ENCODE results near the gene MSX2.

The MSX2 gene

GRCh38 chr5:174750711-174751110 is 26.3 kb downstream of the MSX2 start:
- Histone ChIP-seq H3K23ac (ENCODE audit: low read length) (no peak overlapping the region), H2AK5ac (ENCODE audit: low read length) (no peak overlapping the region), H3K27me3 (ENCODE audit: insufficient read depth, low read length) (no peaks in the 10 kb centered on the region), H3K79me2 (ENCODE audit: control insufficient read depth, insufficient read depth, low read length, poor library complexity) (peaks cover 4% of the 10 kb centered on the region), H2BK5ac (ENCODE audit: low read depth, low read length, poor library complexity) (no peak overlapping the region), H3K36me3 (ENCODE audit: control insufficient read depth in 1 of 2, insufficient read depth in 2 of 2, low read length in 2 of 2) (no peaks in the 10 kb centered on the region), H2AFZ (ENCODE audit: insufficient read depth, low read length, poor library complexity) (no peak overlapping the region), H2BK12ac (ENCODE audit: low read length) (no peak overlapping the region), H3K18ac (ENCODE audit: low read length) (no peak overlapping the region), H3K4me2 (ENCODE audit: low read length) (peak overlapping the region; percentile 77), H3K27ac (ENCODE audit: low read depth, low read length) (no peak overlapping the region), H4K12ac (ENCODE audit: low read depth, low read length) (no peak overlapping the region), H4K8ac (ENCODE audit: low read depth, low read length) (no peak overlapping the region), H3K4me3 (ENCODE audit: low read depth, low read length) (peak overlapping the region; percentile 76), H3K4me1 (ENCODE audit: control insufficient read depth in 1 of 2, insufficient read depth in 2 of 2, low read length in 2 of 2) (no peaks in the 10 kb centered on the region), H3K9me3 (ENCODE audit: insufficient read depth, low read depth, low read length) (no peaks in the 10 kb centered on the region), H3K9ac (ENCODE audit: low read length) (no peak overlapping the region), H3K79me1 (ENCODE audit: low read length) (peaks cover 8% of the 10 kb centered on the region), H3K14ac (ENCODE audit: low read length) (peak overlapping the region; percentile 7), H4K91ac (ENCODE audit: low read depth, low read length) (no peak overlapping the region), H3K4ac (ENCODE audit: low read depth, low read length) (no peak overlapping the region), H2BK120ac (ENCODE audit: insufficient read depth, low read length, poor library complexity) (no peak overlapping the region)
- DNase-seq = peak in 1 of 2 donors; percentile 19
- WGBS (ENCODE audit: extremely low coverage, insufficient coverage, insufficient read length) = no CpG with 5 or more reads among the region's 3 CpGs

- Histone ChIP-seq H2BK5ac (ENCODE audit: low read depth, low read length, poor library complexity) (no peak overlapping the region), H3K79me2 (ENCODE audit: control insufficient read depth, insufficient read depth, low read length, poor library complexity) (peaks cover 4% of the 10 kb centered on the region), H3K4me1 (ENCODE audit: control insufficient read depth in 1 of 2, insufficient read depth in 2 of 2, low read length in 2 of 2) (no peaks in the 10 kb centered on the region), H4K8ac (ENCODE audit: low read depth, low read length) (peak overlapping the region; percentile 81), H2BK12ac (ENCODE audit: low read length) (peak overlapping the region; percentile 55), H3K14ac (ENCODE audit: low read length) (peak overlapping the region; percentile 7), H3K9me3 (ENCODE audit: insufficient read depth, low read depth, low read length) (no peaks in the 10 kb centered on the region), H3K4me3 (ENCODE audit: low read depth, low read length) (peak overlapping the region; percentile 76), H2AFZ (ENCODE audit: insufficient read depth, low read length, poor library complexity) (peak overlapping the region; percentile 80), H3K9ac (ENCODE audit: low read length) (peak overlapping the region; percentile 41), H3K79me1 (ENCODE audit: low read length) (peaks cover 8% of the 10 kb centered on the region), H2AK5ac (ENCODE audit: low read length) (no peak overlapping the region), H3K23ac (ENCODE audit: low read length) (no peak overlapping the region), H3K27ac (ENCODE audit: low read depth, low read length) (no peak overlapping the region), H4K91ac (ENCODE audit: low read depth, low read length) (peak overlapping the region; percentile 40), H3K27me3 (ENCODE audit: insufficient read depth, low read length) (no peaks in the 10 kb centered on the region), H3K4me2 (ENCODE audit: low read length) (peak overlapping the region; percentile 77), H2BK120ac (ENCODE audit: insufficient read depth, low read length, poor library complexity) (peak overlapping the region; percentile 55), H4K12ac (ENCODE audit: low read depth, low read length) (peak overlapping the region; percentile 63), H3K18ac (ENCODE audit: low read length) (peak overlapping the region; percentile 71), H3K4ac (ENCODE audit: low read depth, low read length) (no peak overlapping the region), H3K36me3 (ENCODE audit: control insufficient read depth in 1 of 2, insufficient read depth in 2 of 2, low read length in 2 of 2) (no peaks in the 10 kb centered on the region)
- DNase-seq = peak in 1 of 2 donors; percentile 17
- WGBS (ENCODE audit: extremely low coverage, insufficient coverage, insufficient read length) = no CpG with 5 or more reads among the region's 89 CpGs
Observed at GRCh38 chr5:174751154-174752000, 27.0 kb downstream of the MSX2 start.

GRCh38 chr5:174752121-174752520 is 27.7 kb downstream of the MSX2 start:
- H3K4ac ChIP-seq (ENCODE audit: low read depth, low read length) = no peak overlapping the region
- H2AK5ac ChIP-seq (ENCODE audit: low read length) = no peak overlapping the region
- H4K91ac ChIP-seq (ENCODE audit: low read depth, low read length) = no peak overlapping the region
- no peaks in the 10 kb centered on the region for H3K9me3 ChIP-seq (ENCODE audit: insufficient read depth, low read depth, low read length)
- no peak overlapping the region for H3K27ac ChIP-seq (ENCODE audit: low read depth, low read length)
- H4K8ac ChIP-seq (ENCODE audit: low read depth, low read length) = no peak overlapping the region
- H3K4me2 ChIP-seq (ENCODE audit: low read length) = no peak overlapping the region
- no peaks in the 10 kb centered on the region for H3K36me3 ChIP-seq (ENCODE audit: control insufficient read depth in 1 of 2, insufficient read depth in 2 of 2, low read length in 2 of 2)
- no peak overlapping the region for H2BK120ac ChIP-seq (ENCODE audit: insufficient read depth, low read length, poor library complexity)
- H3K23ac ChIP-seq (ENCODE audit: low read length) = no peak overlapping the region
- H2BK5ac ChIP-seq (ENCODE audit: low read depth, low read length, poor library complexity) = no peak overlapping the region
- H3K79me2 ChIP-seq (ENCODE audit: control insufficient read depth, insufficient read depth, low read length, poor library complexity) = peaks cover 4% of the 10 kb centered on the region
- no peak overlapping the region for H3K9ac ChIP-seq (ENCODE audit: low read length)
- no peaks in the 10 kb centered on the region for H3K27me3 ChIP-seq (ENCODE audit: insufficient read depth, low read length)
- no peak overlapping the region for H3K14ac ChIP-seq (ENCODE audit: low read length)
- no peak overlapping the region for H4K12ac ChIP-seq (ENCODE audit: low read depth, low read length)
- no peaks in the 10 kb centered on the region for H3K4me1 ChIP-seq (ENCODE audit: control insufficient read depth in 1 of 2, insufficient read depth in 2 of 2, low read length in 2 of 2)
- WGBS (ENCODE audit: extremely low coverage, insufficient coverage, insufficient read length) = no CpG with 5 or more reads among the region's 5 CpGs
- no peak overlapping the region for H2BK12ac ChIP-seq (ENCODE audit: low read length)
- no peak overlapping the region for H3K18ac ChIP-seq (ENCODE audit: low read length)
- H3K4me3 ChIP-seq (ENCODE audit: low read depth, low read length) = no peak overlapping the region
- DNase-seq = peak in 1 of 2 donors; percentile 55
- H3K79me1 ChIP-seq (ENCODE audit: low read length) = peaks cover 8% of the 10 kb centered on the region
- H2AFZ ChIP-seq (ENCODE audit: insufficient read depth, low read length, poor library complexity) = no peak overlapping the region

GRCh38 chr5:174755106-174755505 is 30.7 kb downstream of the MSX2 start:
- H2BK5ac ChIP-seq (ENCODE audit: low read depth, low read length, poor library complexity) = no peak overlapping the region
- H4K12ac ChIP-seq (ENCODE audit: low read depth, low read length) = no peak overlapping the region
- DNase-seq = peak in 1 of 2 donors; percentile 31
- no peaks in the 10 kb centered on the region for H3K9me3 ChIP-seq (ENCODE audit: insufficient read depth, low read depth, low read length)
- H4K8ac ChIP-seq (ENCODE audit: low read depth, low read length) = no peak overlapping the region
- no peak overlapping the region for H2BK120ac ChIP-seq (ENCODE audit: insufficient read depth, low read length, poor library complexity)
- peaks cover 4% of the 10 kb centered on the region for H3K79me2 ChIP-seq (ENCODE audit: control insufficient read depth, insufficient read depth, low read length, poor library complexity)
- no peak overlapping the region for H3K14ac ChIP-seq (ENCODE audit: low read length)
- H3K18ac ChIP-seq (ENCODE audit: low read length) = no peak overlapping the region
- H3K4me3 ChIP-seq (ENCODE audit: low read depth, low read length) = no peak overlapping the region
- H2BK12ac ChIP-seq (ENCODE audit: low read length) = no peak overlapping the region
- H4K91ac ChIP-seq (ENCODE audit: low read depth, low read length) = no peak overlapping the region
- H3K27me3 ChIP-seq (ENCODE audit: insufficient read depth, low read length) = no peaks in the 10 kb centered on the region
- H3K36me3 ChIP-seq (ENCODE audit: control insufficient read depth in 1 of 2, insufficient read depth in 2 of 2, low read length in 2 of 2) = no peaks in the 10 kb centered on the region
- H3K27ac ChIP-seq (ENCODE audit: low read depth, low read length) = no peak overlapping the region
- H3K23ac ChIP-seq (ENCODE audit: low read length) = no peak overlapping the region
- no peak overlapping the region for H2AK5ac ChIP-seq (ENCODE audit: low read length)
- no peak overlapping the region for H3K4ac ChIP-seq (ENCODE audit: low read depth, low read length)
- H3K79me1 ChIP-seq (ENCODE audit: low read length) = peaks cover 8% of the 10 kb centered on the region
- no peak overlapping the region for H3K4me2 ChIP-seq (ENCODE audit: low read length)
- no CpG with 5 or more reads among the region's 2 CpGs for WGBS (ENCODE audit: extremely low coverage, insufficient coverage, insufficient read length)
- no peak overlapping the region for H2AFZ ChIP-seq (ENCODE audit: insufficient read depth, low read length, poor library complexity)
- H3K9ac ChIP-seq (ENCODE audit: low read length) = no peak overlapping the region
- H3K4me1 ChIP-seq (ENCODE audit: control insufficient read depth in 1 of 2, insufficient read depth in 2 of 2, low read length in 2 of 2) = no peaks in the 10 kb centered on the region

All from trophoblast cell (in vitro differentiated cells and primary cell).